GM18526 (cell line): ENCODE results near the gene SIL1.

ENCODE experiments used
- POLR2A ChIP-seq: IDR thresholded peaks from 3 replicates; pipeline ENCODE4 v1.6.1; 2011; ENCODE audit not compliant: insufficient read length; ENCODE audit errors: extremely low read depth

Gene SIL1

GRCh38 chr5:139197710-139198669 is at the start of gene SIL1:
TSS of gene SIL1 (minus strand) at chr5:139198368. CDS start at chr5:139127843, 70,525 bp downstream.
- TF ChIP-seq POLR2A, result peak; percentile 94

- no peak for TF ChIP-seq POLR2A
Observed at GRCh38 chr5:139246394-139246793, 48.2 kb upstream of the SIL1 start.

GRCh38 chr5:139245637-139246339 is 47.6 kb upstream of the SIL1 start:
- TF ChIP-seq POLR2A, result no peak

- TF ChIP-seq POLR2A, result no peak
Observed at GRCh38 chr5:139243425-139243970, 45.3 kb upstream of the SIL1 start.

- TF ChIP-seq POLR2A, result no peak
Observed at GRCh38 chr5:139241139-139241538, 43.0 kb upstream of the SIL1 start.

- TF ChIP-seq POLR2A, result no peak
Observed at GRCh38 chr5:139236479-139236878, 38.3 kb upstream of the SIL1 start.

GRCh38 chr5:139232147-139232724 is 34.1 kb upstream of the SIL1 start:
- TF ChIP-seq POLR2A, result no peak

GRCh38 chr5:139228201-139228803 is 30.1 kb upstream of the SIL1 start:
- TF ChIP-seq POLR2A, result no peak

- TF ChIP-seq POLR2A, result no peak
Observed at GRCh38 chr5:139226131-139226530, 28.0 kb upstream of the SIL1 start.

- TF ChIP-seq POLR2A, result no peak
Observed at GRCh38 chr5:139223481-139223880, 25.3 kb upstream of the SIL1 start.

- no peak for TF ChIP-seq POLR2A
Observed at GRCh38 chr5:139222346-139222745, 24.2 kb upstream of the SIL1 start.

- TF ChIP-seq POLR2A, result no peak
Observed at GRCh38 chr5:139215107-139215975, 17.2 kb upstream of the SIL1 start.

- TF ChIP-seq POLR2A, result no peak
Observed at GRCh38 chr5:139214646-139215045, 16.5 kb upstream of the SIL1 start.

- no peak for TF ChIP-seq POLR2A
Observed at GRCh38 chr5:139212906-139213305, 14.7 kb upstream of the SIL1 start.
